ENCODE measurements around the gene RPTOR. TPM values are rescaled to one million over a fixed set of nuclear protein-coding genes. Genes with fewer than 3 reads are reported as not detected.
A peak's percentile ranks its signal among the peaks of the same experiment; 100 is the strongest.

RPTOR gene
- total and polyA plus RNA-seq, 10 of the 15 experiments (the other 5 are each of a cell fraction or from before 2014, with no cell fraction given), result 0.18 to 32.1 (median 7.8) TPM

GRCh38 chr17:80761110-80761871 lies 216.7 kb downstream of the RPTOR start (continued):
- TF ChIP-seq ZBTB40 (IDR thresholded peaks at IDR 0.05; ENCODE audit: borderline replicate concordance) (no peak), CEBPB (IDR thresholded peaks at IDR 0.05; ENCODE audit: borderline replicate concordance in 1 of 2, low read depth in 2 of 2, low read length in 2 of 2) (no peak), YY1 (IDR thresholded peaks at IDR 0.05; ENCODE audit: low read depth, low read length) (no peak), RUNX3 (IDR thresholded peaks at IDR 0.05; ENCODE audit: low read length) (peak; percentile 77), SREBF2 (IDR thresholded peaks at IDR 0.05; ENCODE audit: low read length) (no peak), ZNF592 (IDR thresholded peaks at IDR 0.05) (no peak), KLF5 (IDR thresholded peaks at IDR 0.05; ENCODE audit: partially characterized antibody) (no peak), CHD1 (IDR thresholded peaks at IDR 0.05; ENCODE audit: low read depth, low read length) (no peak)
